NCI-H2029 (cell line): ENCODE data around the gene DOCK6.

Source experiments
- DNase-seq: peaks from one replicate; lab custom pipeline; 2025; lab: John Stamatoyannopoulos, UW

Gene DOCK6

GRCh38 chr19:11223200-11223599 lies 39.1 kb downstream of the DOCK6 start:
- DNase-seq = no peak

GRCh38 chr19:11221082-11221598 lies 41.2 kb downstream of the DOCK6 start:
- DNase-seq = no peak

GRCh38 chr19:11214387-11214786 lies 47.9 kb downstream of the DOCK6 start:
- DNase-seq = no peak

- DNase-seq = no peak
Observed at GRCh38 chr19:11210656-11210928, 51.7 kb downstream of the DOCK6 start.

GRCh38 chr19:11209839-11210655 lies 52.3 kb downstream of the DOCK6 start:
- DNase-seq = no peak

- DNase-seq = no peak
Observed at GRCh38 chr19:11208561-11209471, 53.5 kb downstream of the DOCK6 start.

GRCh38 chr19:11205939-11206570 lies 56.3 kb downstream of the DOCK6 start:
- no peak for DNase-seq

- DNase-seq = no peak
Observed at GRCh38 chr19:11204943-11205349, 57.4 kb downstream of the DOCK6 start.

- DNase-seq = no peak
Observed at GRCh38 chr19:11204076-11204602, 58.2 kb downstream of the DOCK6 start.

- no peak for DNase-seq
Observed at GRCh38 chr19:11203194-11204075, 58.9 kb downstream of the DOCK6 start.

GRCh38 chr19:11202488-11203193 lies 59.7 kb downstream of the DOCK6 start:
- no peak for DNase-seq

- no peak for DNase-seq
Observed at GRCh38 chr19:11201791-11202190, 60.5 kb downstream of the DOCK6 start.

GRCh38 chr19:11200931-11201330 lies 61.4 kb downstream of the DOCK6 start:
- DNase-seq = no peak

GRCh38 chr19:11200015-11200574 lies 62.2 kb downstream of the DOCK6 start:
- no peak for DNase-seq

- DNase-seq = no peak
Observed at GRCh38 chr19:11199517-11199916, 62.8 kb downstream of the DOCK6 start.

GRCh38 chr19:11198769-11199424 lies 63.4 kb downstream of the DOCK6 start:
- DNase-seq = no peak

GRCh38 chr19:11198175-11198534 lies 64.2 kb downstream of the DOCK6 start:
- no peak for DNase-seq

- peak; percentile 90 for DNase-seq
Observed at GRCh38 chr19:11197291-11198174, 64.8 kb downstream of the DOCK6 start, which contains the start of gene KANK2. TSS of gene KANK2 (minus strand) at chr19:11197545. CDS start at chr19:11194511, 3,034 bp downstream.
